Measurements from ENCODE around the gene CPM.

DNA sequence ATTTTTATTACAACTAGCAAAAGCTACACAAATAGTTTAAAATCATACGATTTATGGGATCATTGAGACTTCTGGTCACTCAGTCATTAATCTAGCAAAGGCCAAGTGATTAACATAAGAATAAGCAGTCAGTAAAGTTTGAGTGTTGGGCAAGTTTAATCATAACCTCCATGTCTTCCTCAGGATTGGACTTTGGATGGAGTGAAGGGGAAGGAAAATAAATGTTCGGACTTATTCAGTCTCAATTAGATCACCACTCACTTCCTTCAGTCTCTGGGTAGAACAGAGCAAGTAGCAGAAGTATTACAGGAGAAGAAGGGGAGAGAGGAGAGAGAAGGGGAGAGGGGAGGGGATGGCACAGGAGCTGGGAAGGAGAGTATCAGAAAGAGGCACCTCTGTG lies 31.4 kb downstream of the CPM start:
- TF ChIP-seq ZFP3 (CRISPR knock-in tag; IDR thresholded peaks at IDR 0.05) (no peak), ZNF8 (CRISPR knock-in tag; IDR thresholded peaks at IDR 0.05) (no peak), PPARA (CRISPR knock-in tag; IDR thresholded peaks at IDR 0.05; ENCODE audit: borderline replicate concordance) (no peak), ZFP30 (CRISPR knock-in tag; IDR thresholded peaks at IDR 0.05) (no peak), ISL1 (CRISPR knock-in tag; IDR thresholded peaks at IDR 0.05) (no peak), ZNF565 (CRISPR knock-in tag; conservative IDR thresholded peaks at IDR 0.05; ENCODE audit: low read depth) (no peak), CSRNP3 (CRISPR knock-in tag; IDR thresholded peaks at IDR 0.05) (no peak), RARB (CRISPR knock-in tag; IDR thresholded peaks at IDR 0.05) (no peak), BACH2 (CRISPR knock-in tag; IDR thresholded peaks at IDR 0.05; ENCODE audit: borderline replicate concordance) (no peak), TOX (CRISPR knock-in tag; IDR thresholded peaks at IDR 0.05; ENCODE audit: borderline replicate concordance) (no peak), SNAI2 (CRISPR knock-in tag; IDR thresholded peaks at IDR 0.05) (no peak), PATZ1 (CRISPR knock-in tag; IDR thresholded peaks at IDR 0.05; ENCODE audit: borderline replicate concordance) (no peak)
- TF ChIP-seq, protein P1, sequence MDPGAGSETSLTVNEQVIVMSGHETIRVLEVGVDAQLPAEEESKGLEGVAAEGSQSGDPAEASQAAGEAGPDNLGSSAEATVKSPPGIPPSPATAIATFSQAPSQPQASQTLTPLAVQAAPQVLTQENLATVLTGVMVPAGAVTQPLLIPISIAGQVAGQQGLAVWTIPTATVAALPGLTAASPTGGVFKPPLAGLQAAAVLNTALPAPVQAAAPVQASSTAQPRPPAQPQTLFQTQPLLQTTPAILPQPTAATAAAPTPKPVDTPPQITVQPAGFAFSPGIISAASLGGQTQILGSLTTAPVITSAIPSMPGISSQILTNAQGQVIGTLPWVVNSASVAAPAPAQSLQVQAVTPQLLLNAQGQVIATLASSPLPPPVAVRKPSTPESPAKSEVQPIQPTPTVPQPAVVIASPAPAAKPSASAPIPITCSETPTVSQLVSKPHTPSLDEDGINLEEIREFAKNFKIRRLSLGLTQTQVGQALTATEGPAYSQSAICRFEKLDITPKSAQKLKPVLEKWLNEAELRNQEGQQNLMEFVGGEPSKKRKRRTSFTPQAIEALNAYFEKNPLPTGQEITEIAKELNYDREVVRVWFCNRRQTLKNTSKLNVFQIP (CRISPR knock-in tag; IDR thresholded peaks at IDR 0.05; ENCODE audit: borderline replicate concordance, low read depth): no peak
- TF ChIP-seq, protein P2, sequence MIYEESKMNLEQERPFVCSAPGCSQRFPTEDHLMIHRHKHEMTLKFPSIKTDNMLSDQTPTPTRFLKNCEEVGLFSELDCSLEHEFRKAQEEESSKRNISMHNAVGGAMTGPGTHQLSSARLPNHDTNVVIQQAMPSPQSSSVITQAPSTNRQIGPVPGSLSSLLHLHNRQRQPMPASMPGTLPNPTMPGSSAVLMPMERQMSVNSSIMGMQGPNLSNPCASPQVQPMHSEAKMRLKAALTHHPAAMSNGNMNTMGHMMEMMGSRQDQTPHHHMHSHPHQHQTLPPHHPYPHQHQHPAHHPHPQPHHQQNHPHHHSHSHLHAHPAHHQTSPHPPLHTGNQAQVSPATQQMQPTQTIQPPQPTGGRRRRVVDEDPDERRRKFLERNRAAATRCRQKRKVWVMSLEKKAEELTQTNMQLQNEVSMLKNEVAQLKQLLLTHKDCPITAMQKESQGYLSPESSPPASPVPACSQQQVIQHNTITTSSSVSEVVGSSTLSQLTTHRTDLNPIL (CRISPR knock-in tag; IDR thresholded peaks at IDR 0.05; ENCODE audit: low read depth): no peak
